Measurements from ENCODE around the gene SUN2. TPM values are rescaled to one million over a fixed set of nuclear protein-coding genes. Genes with fewer than 3 reads are reported as not detected.
A peak's percentile ranks its signal among the peaks of the same experiment; 100 is the strongest.

The SUN2 gene
- total and polyA plus RNA-seq, 7 donors, result 57.6 to 152 (median 101) TPM

DNA sequence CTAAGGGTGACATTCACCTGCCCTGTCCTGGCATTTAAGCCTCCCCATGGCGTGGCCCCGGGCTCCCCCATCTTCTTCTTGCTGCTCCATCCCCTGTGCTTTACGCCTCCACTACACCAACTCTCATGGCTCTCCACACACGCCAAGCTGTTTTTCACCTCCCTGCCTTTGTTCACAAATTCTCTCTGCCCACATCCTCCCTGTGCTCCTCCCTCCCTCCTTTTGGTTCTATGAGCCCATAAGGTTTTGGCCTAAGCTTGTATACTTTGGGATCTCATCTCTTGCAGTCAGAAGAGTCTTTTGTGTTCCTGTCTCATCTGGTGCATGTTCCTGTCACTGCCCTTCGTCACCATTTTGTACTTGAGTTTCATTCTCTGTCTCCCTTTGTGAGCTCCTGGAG is 42.7 kb upstream of the SUN2 start:
- H3K4me3 ChIP-seq, result no peak overlapping the region
- TF ChIP-seq, protein P1, sequence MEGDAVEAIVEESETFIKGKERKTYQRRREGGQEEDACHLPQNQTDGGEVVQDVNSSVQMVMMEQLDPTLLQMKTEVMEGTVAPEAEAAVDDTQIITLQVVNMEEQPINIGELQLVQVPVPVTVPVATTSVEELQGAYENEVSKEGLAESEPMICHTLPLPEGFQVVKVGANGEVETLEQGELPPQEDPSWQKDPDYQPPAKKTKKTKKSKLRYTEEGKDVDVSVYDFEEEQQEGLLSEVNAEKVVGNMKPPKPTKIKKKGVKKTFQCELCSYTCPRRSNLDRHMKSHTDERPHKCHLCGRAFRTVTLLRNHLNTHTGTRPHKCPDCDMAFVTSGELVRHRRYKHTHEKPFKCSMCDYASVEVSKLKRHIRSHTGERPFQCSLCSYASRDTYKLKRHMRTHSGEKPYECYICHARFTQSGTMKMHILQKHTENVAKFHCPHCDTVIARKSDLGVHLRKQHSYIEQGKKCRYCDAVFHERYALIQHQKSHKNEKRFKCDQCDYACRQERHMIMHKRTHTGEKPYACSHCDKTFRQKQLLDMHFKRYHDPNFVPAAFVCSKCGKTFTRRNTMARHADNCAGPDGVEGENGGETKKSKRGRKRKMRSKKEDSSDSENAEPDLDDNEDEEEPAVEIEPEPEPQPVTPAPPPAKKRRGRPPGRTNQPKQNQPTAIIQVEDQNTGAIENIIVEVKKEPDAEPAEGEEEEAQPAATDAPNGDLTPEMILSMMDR (IDR thresholded peaks at IDR 0.05), result no peak
- peaks cover 3% of the 10 kb centered on the region for H3K4me1 ChIP-seq
- WGBS, 3 donors, result 75 to 81% (median 76%) methylated on average over 5 of the region's 5 CpGs
- DNase-seq, result no peak
- ATAC-seq, result no peak
- H3K36me3 ChIP-seq (ENCODE audit: insufficient read depth in 1 of 2, low read depth in 1 of 2), result no peaks in the 10 kb centered on the region
- no peaks in the 10 kb centered on the region for H3K9me3 ChIP-seq
- intact Hi-C loops (cut with DNase I), result no loop called here
- no peak overlapping the region for H3K27ac ChIP-seq
- peaks cover 0 to 32% (median 4%) of the 10 kb centered on the region in 3 donors for H3K27me3 ChIP-seq (ENCODE audit: insufficient read depth in 3 of 3, low read length in 2 of 3)

DNA sequence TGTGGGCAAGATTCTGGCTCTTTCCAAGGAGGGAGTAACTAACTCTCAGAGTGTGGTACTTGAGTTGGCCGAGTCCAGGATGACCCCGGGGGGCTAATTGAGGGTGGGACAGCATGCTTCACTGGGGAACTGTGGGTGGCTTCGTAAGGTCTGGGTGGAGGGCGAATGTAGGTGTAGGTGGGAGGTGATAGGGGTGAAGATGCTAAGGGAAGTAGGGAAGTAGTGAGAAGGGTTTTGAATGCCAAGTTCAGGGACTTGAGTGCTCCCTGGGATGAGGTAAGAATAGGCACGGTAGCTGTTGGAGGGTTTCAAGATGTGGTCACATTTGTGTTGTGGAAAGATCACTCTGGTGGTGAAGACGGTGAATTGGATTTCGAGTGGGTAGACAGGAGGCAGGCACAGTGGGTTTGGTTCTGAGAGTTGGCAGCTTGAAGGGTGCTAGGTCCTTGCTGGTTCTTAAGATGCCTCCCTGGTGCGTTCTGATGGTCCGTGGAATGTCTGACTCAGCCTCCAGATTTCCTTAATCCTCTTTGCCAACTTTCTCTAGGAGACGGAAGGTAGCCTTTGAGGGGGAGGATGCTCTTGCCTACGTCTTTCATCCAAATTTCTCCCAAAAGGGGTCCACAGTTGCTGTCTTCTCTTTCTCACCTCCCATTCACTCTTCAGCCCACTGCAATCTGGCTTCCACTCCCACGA is 40.6 kb upstream of the SUN2 start:
- DNase-seq, result no peak
- no peaks in the 10 kb centered on the region for H3K36me3 ChIP-seq (ENCODE audit: insufficient read depth in 1 of 2, low read depth in 1 of 2)
- no peak overlapping the region for H3K4me3 ChIP-seq
- H3K9me3 ChIP-seq, result no peaks in the 10 kb centered on the region
- WGBS, 3 donors, result 77 to 79% (median 78%) methylated on average over 12 of the region's 12 CpGs
- intact Hi-C loops (cut with DNase I), result no loop called here
- no peak overlapping the region for H3K27ac ChIP-seq
- no peaks in the 10 kb centered on the region for H3K4me1 ChIP-seq
- H3K27me3 ChIP-seq (ENCODE audit: insufficient read depth in 3 of 3, low read length in 2 of 3), result peaks cover 0 to 32% (median 4%) of the 10 kb centered on the region in 3 donors
- ATAC-seq, result no peak
- TF ChIP-seq, protein P1 (IDR thresholded peaks at IDR 0.05), result no peak

GRCh38 chr22:38795569-38795968 is 39.8 kb upstream of the SUN2 start:
- ATAC-seq (no peak), DNase-seq (no peak)
- TF ChIP-seq, protein P1 (IDR thresholded peaks at IDR 0.05), result no peak
- WGBS, 3 donors, result 56 to 65% (median 58%) methylated on average over 4 of the region's 4 CpGs
- H3K4me3 ChIP-seq, result no peak overlapping the region
- peaks cover 0 to 27% (median 4%) of the 10 kb centered on the region in 3 donors for H3K27me3 ChIP-seq (ENCODE audit: insufficient read depth in 3 of 3, low read length in 2 of 3)
- H3K4me1 ChIP-seq, result no peaks in the 10 kb centered on the region
- H3K9me3 ChIP-seq, result no peaks in the 10 kb centered on the region
- no peak overlapping the region for H3K27ac ChIP-seq
- peaks cover 0 to 5% of the 10 kb centered on the region in 2 donors for H3K36me3 ChIP-seq (ENCODE audit: insufficient read depth in 1 of 2, low read depth in 1 of 2)
- intact Hi-C loops (cut with DNase I), result no loop called here

- ATAC-seq (peak; percentile 98), DNase-seq (peak; percentile 93 to 96)
- Histone ChIP-seq H3K27me3 (ENCODE audit: insufficient read depth in 3 of 3, low read length in 2 of 3) (peaks cover 0 to 13% (median 4%) of the 10 kb centered on the region in 3 donors), H3K4me1 (peaks cover 2% of the 10 kb centered on the region), H3K36me3 (ENCODE audit: insufficient read depth in 1 of 2, low read depth in 1 of 2) (peaks cover 0 to 12% of the 10 kb centered on the region in 2 donors), H3K4me3 (peak within 1 kb of the TSS; percentile 79), H3K9me3 (no peaks in the 10 kb centered on the region), H3K27ac (peak within 1 kb of the TSS; percentile 73)
- TF ChIP-seq, protein P1 (IDR thresholded peaks at IDR 0.05), result no peak
- 0 to 1% (median 1%) methylated on average over 38 to 47 of the region's 47 CpGs for WGBS, 3 donors
- intact Hi-C loops (cut with DNase I), result no loop called here
Observed at GRCh38 chr22:38793721-38794466, 38.1 kb upstream of the SUN2 start, which contains the start of gene DNAL4. TSS of gene DNAL4 (minus strand) at chr22:38794143. CDS start at chr22:38782731, 11,412 bp downstream.

Measured in psoas muscle (tissue), 8 donors.